ENCODE results near the gene POLN. TPM values are rescaled to one million over a fixed set of nuclear protein-coding genes. Genes with fewer than 3 reads are reported as not detected.
A peak's percentile ranks its signal among the peaks of the same experiment; 100 is the strongest.

The POLN gene
- total and polyA plus RNA-seq, 2 experiments from 2014 or later, result 1.7 to 2.0 TPM

GRCh38 chr4:2194496-2194895, 47.4 kb downstream of the POLN start:
- TF ChIP-seq, protein P1, sequence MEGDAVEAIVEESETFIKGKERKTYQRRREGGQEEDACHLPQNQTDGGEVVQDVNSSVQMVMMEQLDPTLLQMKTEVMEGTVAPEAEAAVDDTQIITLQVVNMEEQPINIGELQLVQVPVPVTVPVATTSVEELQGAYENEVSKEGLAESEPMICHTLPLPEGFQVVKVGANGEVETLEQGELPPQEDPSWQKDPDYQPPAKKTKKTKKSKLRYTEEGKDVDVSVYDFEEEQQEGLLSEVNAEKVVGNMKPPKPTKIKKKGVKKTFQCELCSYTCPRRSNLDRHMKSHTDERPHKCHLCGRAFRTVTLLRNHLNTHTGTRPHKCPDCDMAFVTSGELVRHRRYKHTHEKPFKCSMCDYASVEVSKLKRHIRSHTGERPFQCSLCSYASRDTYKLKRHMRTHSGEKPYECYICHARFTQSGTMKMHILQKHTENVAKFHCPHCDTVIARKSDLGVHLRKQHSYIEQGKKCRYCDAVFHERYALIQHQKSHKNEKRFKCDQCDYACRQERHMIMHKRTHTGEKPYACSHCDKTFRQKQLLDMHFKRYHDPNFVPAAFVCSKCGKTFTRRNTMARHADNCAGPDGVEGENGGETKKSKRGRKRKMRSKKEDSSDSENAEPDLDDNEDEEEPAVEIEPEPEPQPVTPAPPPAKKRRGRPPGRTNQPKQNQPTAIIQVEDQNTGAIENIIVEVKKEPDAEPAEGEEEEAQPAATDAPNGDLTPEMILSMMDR (IDR thresholded peaks at IDR 0.05; ENCODE audit: poor library complexity), result no peak
- TF ChIP-seq EZH2 (IDR thresholded peaks at IDR 0.05; ENCODE audit: borderline replicate concordance) (no peak), EZH2phosphoT487 (IDR thresholded peaks at IDR 0.05; ENCODE audit: low read depth, severe bottlenecking, unreplicated experiment) (no peak)
- Histone ChIP-seq H3K27ac (peak overlapping the region; percentile 84), H3K4me2 (no peak overlapping the region), H3K27me3 (no peaks in the 10 kb centered on the region), H3K36me3 (replicated peaks; ENCODE audit: insufficient read depth, low read depth) (no peaks in the 10 kb centered on the region), H4K20me1 (ENCODE audit: insufficient read depth, poor library complexity, severe bottlenecking) (no peaks in the 10 kb centered on the region), H3K4me3 (no peak overlapping the region), H3K79me2 (no peaks in the 10 kb centered on the region), H3K9me2 (replicated peaks; ENCODE audit: insufficient read depth) (no peaks in the 10 kb centered on the region), H3K9me3 (ENCODE audit: low read depth) (no peaks in the 10 kb centered on the region), H2AFZ (no peak overlapping the region), H3K4me1 (ENCODE audit: insufficient read depth) (peaks cover 9% of the 10 kb centered on the region)
- 62% methylated on average over 4 of the region's 4 CpGs for WGBS (ENCODE audit: low lambda C conversion rate, missing lambda C conversion rate)
- peak; percentile 71 for DNase-seq (ENCODE audit: low spot score)

- Histone ChIP-seq H2AFZ (no peak overlapping the region), H3K9me3 (ENCODE audit: low read depth) (no peaks in the 10 kb centered on the region), H3K27me3 (no peaks in the 10 kb centered on the region), H3K27ac (peak overlapping the region; percentile 84), H3K4me3 (no peak overlapping the region), H3K4me1 (ENCODE audit: insufficient read depth) (peaks cover 9% of the 10 kb centered on the region), H3K4me2 (no peak overlapping the region), H3K9me2 (replicated peaks; ENCODE audit: insufficient read depth) (no peaks in the 10 kb centered on the region), H3K36me3 (replicated peaks; ENCODE audit: insufficient read depth, low read depth) (no peaks in the 10 kb centered on the region), H3K79me2 (no peaks in the 10 kb centered on the region), H4K20me1 (ENCODE audit: insufficient read depth, poor library complexity, severe bottlenecking) (no peaks in the 10 kb centered on the region)
- peak; percentile 49 for DNase-seq (ENCODE audit: low spot score)
- WGBS (ENCODE audit: low lambda C conversion rate, missing lambda C conversion rate), result 52% methylated on average over 7 of the region's 7 CpGs
- TF ChIP-seq EZH2 (IDR thresholded peaks at IDR 0.05; ENCODE audit: borderline replicate concordance) (no peak), EZH2phosphoT487 (IDR thresholded peaks at IDR 0.05; ENCODE audit: low read depth, severe bottlenecking, unreplicated experiment) (no peak)
These were observed 48.6 kb downstream of the POLN start for GRCh38 chr4:2193326-2193725.

GRCh38 chr4:2186865-2187172, 55.1 kb downstream of the POLN start:
- TF ChIP-seq, protein P1 (IDR thresholded peaks at IDR 0.05; ENCODE audit: poor library complexity), result no peak
- no peak for TF ChIP-seq EZH2phosphoT487 (IDR thresholded peaks at IDR 0.05; ENCODE audit: low read depth, severe bottlenecking, unreplicated experiment)
- TF ChIP-seq EZH2 (IDR thresholded peaks at IDR 0.05; ENCODE audit: borderline replicate concordance), result no peak
- no peak for DNase-seq (ENCODE audit: low spot score)
- Histone ChIP-seq H4K20me1 (ENCODE audit: insufficient read depth, poor library complexity, severe bottlenecking) (no peaks in the 10 kb centered on the region), H3K79me2 (no peaks in the 10 kb centered on the region), H3K4me3 (no peak overlapping the region), H3K9me3 (ENCODE audit: low read depth) (no peaks in the 10 kb centered on the region), H3K4me1 (ENCODE audit: insufficient read depth) (no peaks in the 10 kb centered on the region), H3K36me3 (replicated peaks; ENCODE audit: insufficient read depth, low read depth) (no peaks in the 10 kb centered on the region), H3K4me2 (no peak overlapping the region), H3K27me3 (no peaks in the 10 kb centered on the region), H2AFZ (no peak overlapping the region), H3K27ac (no peak overlapping the region), H3K9me2 (replicated peaks; ENCODE audit: insufficient read depth) (no peaks in the 10 kb centered on the region)

- no peak overlapping the region for H3K4me2 ChIP-seq
- WGBS (ENCODE audit: low lambda C conversion rate, missing lambda C conversion rate), result 39% methylated on average over 9 of the region's 9 CpGs
- H3K9me2 ChIP-seq (replicated peaks; ENCODE audit: insufficient read depth), result no peaks in the 10 kb centered on the region
- no peaks in the 10 kb centered on the region for H4K20me1 ChIP-seq (ENCODE audit: insufficient read depth, poor library complexity, severe bottlenecking)
- no peaks in the 10 kb centered on the region for H3K27me3 ChIP-seq
- H3K9me3 ChIP-seq (ENCODE audit: low read depth), result no peaks in the 10 kb centered on the region
- no peaks in the 10 kb centered on the region for H3K36me3 ChIP-seq (replicated peaks; ENCODE audit: insufficient read depth, low read depth)
- no peaks in the 10 kb centered on the region for H3K79me2 ChIP-seq
- DNase-seq (ENCODE audit: low spot score), result peak; percentile 66
- no peaks in the 10 kb centered on the region for H3K4me1 ChIP-seq (ENCODE audit: insufficient read depth)
- H2AFZ ChIP-seq, result no peak overlapping the region
- no peak overlapping the region for H3K27ac ChIP-seq
- TF ChIP-seq EZH2phosphoT487 (IDR thresholded peaks at IDR 0.05; ENCODE audit: low read depth, severe bottlenecking, unreplicated experiment) (no peak), EZH2 (IDR thresholded peaks at IDR 0.05; ENCODE audit: borderline replicate concordance) (no peak)
- TF ChIP-seq, protein P1 (IDR thresholded peaks at IDR 0.05; ENCODE audit: poor library complexity), result peak; percentile 57
- no peak overlapping the region for H3K4me3 ChIP-seq
These were observed 55.6 kb downstream of the POLN start for GRCh38 chr4:2186133-2186864.
